Heart left ventricle (tissue), 16 donors: ENCODE data around the gene OR8J1. TPM values are rescaled to one million over a fixed set of nuclear protein-coding genes. Genes with fewer than 3 reads are reported as not detected.

Experiments used
- ATAC-seq, 4 donors: fragments of 200-7000 bp; cut with Tn5 transposase; one replicate each; pipeline ENCODE4 v1.9.1; 2020 to 2022; ENCODE audit warnings: moderate library complexity in 4 of 4, mild to moderate bottlenecking in 3 of 4, moderate number of reproducible peaks in 1 of 4
- DNase-seq, 5 donors: peaks; one replicate each; pipeline ENCODE4 v3.0.0-alpha.2; 2020
- H3K27ac ChIP-seq, 12 donors: fragments of 200-600 bp; sonication (generic) in 4 of 12; one replicate each; pipeline versions ENCODE4 v1.5.0 to v1.8.0; 2016 to 2022; ENCODE audit warnings: mild to moderate bottlenecking in 2 of 12
- H3K27me3 ChIP-seq, 9 donors: fragments of 200-600 bp; sonication (generic) in 2 of 9; one replicate each; pipeline versions ENCODE4 v1.5.1 to v1.8.0; 2016 to 2022; ENCODE audit warnings: mild to moderate bottlenecking in 3 of 9
- H3K36me3 ChIP-seq, 9 donors: fragments of 200-600 bp; sonication (generic) in 2 of 9; one replicate each; pipeline versions ENCODE4 v1.5.0 to v1.8.0; 2018 to 2022; ENCODE audit warnings: mild to moderate bottlenecking in 2 of 9
- H3K4me1 ChIP-seq, 12 donors: fragments of 200-600 bp; sonication (generic) in 4 of 12; one replicate each; pipeline versions ENCODE4 v1.5.0 to v1.8.0; 2016 to 2022; ENCODE audit warnings: mild to moderate bottlenecking in 3 of 12
- H3K4me3 ChIP-seq, 12 donors: fragments of 200-600 bp; sonication (generic) in 4 of 12; one replicate each; pipeline versions ENCODE4 v1.5.0 to v1.8.0; 2017 to 2022; ENCODE audit warnings: mild to moderate bottlenecking in 9 of 12, moderate library complexity in 4 of 12
- H3K9me3 ChIP-seq, 12 donors: fragments of 200-600 bp; sonication (generic) in 4 of 12; one replicate each; pipeline versions ENCODE4 v1.5.0 to v1.8.0; 2016 to 2022; ENCODE audit warnings: mild to moderate bottlenecking in 1 of 12
- CTCF ChIP-seq, 12 donors: fragments of 200-600 bp; sonication (generic) in 4 of 12; IDR thresholded peaks; one replicate each; pipeline versions ENCODE4 v1.5.0 to v1.8.0; 2018 to 2022; ENCODE audit warnings: antibody characterized with exemption in 12 of 12, mild to moderate bottlenecking in 5 of 12
- POLR2A ChIP-seq, 2 donors: fragments of 450-650 bp; IDR thresholded peaks; one replicate each; pipeline ENCODE4 v1.6.1; 2017; ENCODE audit warnings: antibody characterized with exemption in 2 of 2, mild to moderate bottlenecking in 2 of 2, moderate library complexity in 2 of 2
- intact Hi-C, 10 donors: fragments of 100-400 bp; cut with DNase I; formaldehyde crosslinking; loops; one replicate each; pipeline versions ENCODE4 v1.11.1 to v1.14.2; 2022
- polyA plus RNA-seq, 2 donors: library from polyadenylated mRNA; stranded (reverse); fragments of 200-250 nt; gene quantifications; one replicate each; pipeline ENCODE4 v1.2.3, GENCODE V29; 2013
- total RNA-seq, 9 donors: library from RNA; depleted of rRNA in 2 of 9; stranded (reverse); fragments of >200 nt in 2 of 9; fragmentation: NEBNext Ultra II Directional in 3 of 9; extraction: Animal tissue kit (Norgen Biotek cat#: 25700) in 3 of 9; gene quantifications; one replicate each; pipeline versions ENCODE4 v1.1.0 to v1.2.4, GENCODE V29; 2016 to 2023
- donor health status: ischemic (EF 13 %, LVEDD 7.1; RV severe dilation, severe dysfunction).
- donor health status: healthy with polysubstance abuse.
- donor health status: DM: no; HTN: yes; CAD: no.
- donor health status: DM: no; HTN: no; CAD: no.
- donor health status: ischemic (EF 25% LVEDD 6.9; RV normal size, moderate dysfunction).
- donor health status: ischemic (EF 25% LVEDD 5.7; RV mildly dilated, moderate dysfunction).
- donor health status: healthy.
- donor health status: DM: yes; HTN: yes; CAD: no.
- donor health status: ischemic (EF 35%, LVEDD 5.7; RV mildly dilated, moderate dysfunction).
- donor health status: nonischemic (EF 11% LVEDD 7.7; RV severe dilation, severe dysfunction).
- donor health status: DM: yes; HTN: yes; CAD: no.
- donor health status: PGD.
- donor health status: ischemic (EF 29% LVEDD 5.4; RV normal size, mild dysfunction).
- donor health status: nonischemic (EF 23%, LVEDD 6.1; RV moderate dilation, normal function).

OR8J1 gene
- total and polyA plus RNA-seq, 11 donors: not detected

GRCh38 chr11:56410801-56411200 lies 56.7 kb downstream of the OR8J1 start:
- H3K36me3 ChIP-seq: no peaks in the 10 kb centered on the region
- no peaks in the 10 kb centered on the region for H3K27me3 ChIP-seq
- no peak overlapping the region for H3K27ac ChIP-seq
- H3K4me1 ChIP-seq: no peaks in the 10 kb centered on the region
- ATAC-seq (no peak), DNase-seq (no peak)
- TF ChIP-seq CTCF (IDR thresholded peaks at IDR 0.05): no peak
- TF ChIP-seq POLR2A (IDR thresholded peaks at IDR 0.05): no peak
- H3K9me3 ChIP-seq: no peaks in the 10 kb centered on the region
- no peak overlapping the region for H3K4me3 ChIP-seq
- intact Hi-C loops: no loop called here

Other genes starting within 250 kb of the OR8J1 start
- not detected for gene OR8H3, start 231.9 kb upstream of the OR8J1 start, total RNA-seq
- gene OR8H3, start 231.9 kb upstream of the OR8J1 start, polyA plus RNA-seq: not detected
- gene OR8J3, start 214.1 kb upstream of the OR8J1 start, total RNA-seq: not detected
- not detected for gene OR8J3, start 214.1 kb upstream of the OR8J1 start, polyA plus RNA-seq
- gene OR8K5, start 194.0 kb upstream of the OR8J1 start, total RNA-seq: not detected
- gene OR8K5, start 194.0 kb upstream of the OR8J1 start, polyA plus RNA-seq: not detected
- not detected for gene OR5J2, start 177.7 kb upstream of the OR8J1 start, total RNA-seq
- gene OR5J2, start 177.7 kb upstream of the OR8J1 start, polyA plus RNA-seq: not detected
- gene OR5T2, start 120.0 kb upstream of the OR8J1 start, total RNA-seq: not detected
- not detected for gene OR5T2, start 120.0 kb upstream of the OR8J1 start, polyA plus RNA-seq
- not detected for gene OR5T3, start 102.0 kb upstream of the OR8J1 start, total RNA-seq
- not detected for gene OR5T3, start 102.0 kb upstream of the OR8J1 start, polyA plus RNA-seq
- gene OR5T1, start 80.1 kb upstream of the OR8J1 start, total RNA-seq: not detected
- gene OR5T1, start 80.1 kb upstream of the OR8J1 start, polyA plus RNA-seq: not detected
- not detected for gene OR8H1, start 62.0 kb upstream of the OR8J1 start, total RNA-seq
- not detected for gene OR8H1, start 62.0 kb upstream of the OR8J1 start, polyA plus RNA-seq
- gene OR8K3, start 39.1 kb upstream of the OR8J1 start, total RNA-seq: not detected
- gene OR8K3, start 39.1 kb upstream of the OR8J1 start, polyA plus RNA-seq: not detected
- gene OR8K1, start 8.3 kb upstream of the OR8J1 start, total RNA-seq: not detected
- gene OR8K1, start 8.3 kb upstream of the OR8J1 start, polyA plus RNA-seq: not detected
- not detected for gene OR8U1, start 21.3 kb downstream of the OR8J1 start, total RNA-seq
- not detected for gene OR8U1, start 21.3 kb downstream of the OR8J1 start, polyA plus RNA-seq
- gene OR5AL1, start 58.4 kb downstream of the OR8J1 start, total RNA-seq: not detected
- not detected for gene OR5AL1, start 58.4 kb downstream of the OR8J1 start, polyA plus RNA-seq
- not detected for gene OR5M3, start 119.1 kb downstream of the OR8J1 start, total RNA-seq
- not detected for gene OR5M3, start 119.1 kb downstream of the OR8J1 start, polyA plus RNA-seq
- not detected for gene OR5M8, start 137.1 kb downstream of the OR8J1 start, total RNA-seq
- gene OR5M8, start 137.1 kb downstream of the OR8J1 start, polyA plus RNA-seq: not detected
- gene OR5M11, start 189.0 kb downstream of the OR8J1 start, total RNA-seq: not detected
- gene OR5M11, start 189.0 kb downstream of the OR8J1 start, polyA plus RNA-seq: not detected
- gene OR5M10, start 223.4 kb downstream of the OR8J1 start, total RNA-seq: not detected
- gene OR5M10, start 223.4 kb downstream of the OR8J1 start, polyA plus RNA-seq: not detected